Colonic mucosa (tissue), 4 donors: Measurements from ENCODE around the gene MYO10. TPM values are rescaled to one million over a fixed set of nuclear protein-coding genes. Genes with fewer than 3 reads are reported as not detected.

Experiments
- DNase-seq: peaks from one replicate; pipeline ENCODE4 v3.0.0-alpha.2; 2020
- H3K27ac ChIP-seq: fragments of 200-600 bp; one replicate; pipeline ENCODE4 v1.8.0; 2021
- H3K27me3 ChIP-seq: fragments of 200-600 bp; one replicate; pipeline ENCODE4 v1.8.0; 2021
- H3K36me3 ChIP-seq: fragments of 200-600 bp; one replicate; pipeline ENCODE4 v1.8.0; 2021
- H3K4me1 ChIP-seq: fragments of 200-600 bp; one replicate; pipeline ENCODE4 v1.8.0; 2021; ENCODE audit warnings: mild to moderate bottlenecking
- H3K4me3 ChIP-seq: fragments of 200-600 bp; one replicate; pipeline ENCODE4 v1.8.0; 2021
- H3K9ac ChIP-seq, 2 donors: one replicate each; pipeline ENCODE4 v1.7.0; 2013; ENCODE audit warnings: control low read depth in 2 of 2, low read depth in 2 of 2, low read length in 2 of 2
- H3K9me3 ChIP-seq: fragments of 200-600 bp; one replicate; pipeline ENCODE4 v1.8.0; 2021
- intact Hi-C: fragments of 100-400 bp; cut with DNase I; formaldehyde crosslinking; loops from one replicate; pipeline ENCODE4 v1.14.1; 2022
- total RNA-seq, 2 donors: library from RNA; stranded (reverse); fragmentation: NEBNext Ultra II Directional in 1 of 2; extraction: Animal tissue kit (Norgen Biotek cat#: 25700) in 1 of 2; gene quantifications; one replicate each; pipeline ENCODE4 v1.2.1, GENCODE V29; 2021
- TF ChIP-seq, protein P1 (sequence below): fragments of 200-600 bp; IDR thresholded peaks from one replicate; pipeline ENCODE4 v1.8.0; 2022; ENCODE audit warnings: antibody characterized with exemption, mild to moderate bottlenecking
- donor health status: healthy.
- donor health status: DM: no; HTN: no; CAD: no.
- donor health status: DM: no; HTN: no; CAD: no.

Gene MYO10
- total RNA-seq, 2 donors from 2014 or later = 57.9 to 61.9 TPM

DNA sequence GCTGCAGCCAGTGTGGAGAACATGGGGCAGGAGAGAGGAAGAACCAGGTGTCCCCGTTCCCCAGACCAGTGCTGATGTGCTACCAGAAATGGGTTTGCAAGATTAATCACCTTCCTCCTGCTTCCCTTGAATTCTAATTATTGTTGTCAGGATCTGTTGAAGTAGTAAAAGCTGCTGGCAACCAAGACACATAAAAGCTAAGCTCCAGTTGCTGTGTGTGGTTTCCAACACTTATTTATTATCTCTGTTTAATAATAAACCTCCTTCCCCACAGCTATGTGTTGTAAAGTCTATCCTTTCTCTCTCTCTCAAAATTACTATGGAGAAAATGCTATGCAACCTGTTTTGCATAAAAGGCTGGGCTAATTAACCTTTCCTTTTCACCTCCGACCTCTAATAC lies 317.0 kb downstream of the MYO10 start:
- H3K4me1 ChIP-seq = peaks cover 4% of the 10 kb centered on the region
- TF ChIP-seq, protein P1, sequence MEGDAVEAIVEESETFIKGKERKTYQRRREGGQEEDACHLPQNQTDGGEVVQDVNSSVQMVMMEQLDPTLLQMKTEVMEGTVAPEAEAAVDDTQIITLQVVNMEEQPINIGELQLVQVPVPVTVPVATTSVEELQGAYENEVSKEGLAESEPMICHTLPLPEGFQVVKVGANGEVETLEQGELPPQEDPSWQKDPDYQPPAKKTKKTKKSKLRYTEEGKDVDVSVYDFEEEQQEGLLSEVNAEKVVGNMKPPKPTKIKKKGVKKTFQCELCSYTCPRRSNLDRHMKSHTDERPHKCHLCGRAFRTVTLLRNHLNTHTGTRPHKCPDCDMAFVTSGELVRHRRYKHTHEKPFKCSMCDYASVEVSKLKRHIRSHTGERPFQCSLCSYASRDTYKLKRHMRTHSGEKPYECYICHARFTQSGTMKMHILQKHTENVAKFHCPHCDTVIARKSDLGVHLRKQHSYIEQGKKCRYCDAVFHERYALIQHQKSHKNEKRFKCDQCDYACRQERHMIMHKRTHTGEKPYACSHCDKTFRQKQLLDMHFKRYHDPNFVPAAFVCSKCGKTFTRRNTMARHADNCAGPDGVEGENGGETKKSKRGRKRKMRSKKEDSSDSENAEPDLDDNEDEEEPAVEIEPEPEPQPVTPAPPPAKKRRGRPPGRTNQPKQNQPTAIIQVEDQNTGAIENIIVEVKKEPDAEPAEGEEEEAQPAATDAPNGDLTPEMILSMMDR = no peak
- DNase-seq = no peak
- no peak overlapping the region for H3K27ac ChIP-seq
- no peaks in the 10 kb centered on the region for H3K27me3 ChIP-seq
- H3K4me3 ChIP-seq = no peak overlapping the region
- intact Hi-C loops = no loop called here
- H3K36me3 ChIP-seq = no peaks in the 10 kb centered on the region
- no peak overlapping the region for H3K9ac ChIP-seq
- no peaks in the 10 kb centered on the region for H3K9me3 ChIP-seq

DNA sequence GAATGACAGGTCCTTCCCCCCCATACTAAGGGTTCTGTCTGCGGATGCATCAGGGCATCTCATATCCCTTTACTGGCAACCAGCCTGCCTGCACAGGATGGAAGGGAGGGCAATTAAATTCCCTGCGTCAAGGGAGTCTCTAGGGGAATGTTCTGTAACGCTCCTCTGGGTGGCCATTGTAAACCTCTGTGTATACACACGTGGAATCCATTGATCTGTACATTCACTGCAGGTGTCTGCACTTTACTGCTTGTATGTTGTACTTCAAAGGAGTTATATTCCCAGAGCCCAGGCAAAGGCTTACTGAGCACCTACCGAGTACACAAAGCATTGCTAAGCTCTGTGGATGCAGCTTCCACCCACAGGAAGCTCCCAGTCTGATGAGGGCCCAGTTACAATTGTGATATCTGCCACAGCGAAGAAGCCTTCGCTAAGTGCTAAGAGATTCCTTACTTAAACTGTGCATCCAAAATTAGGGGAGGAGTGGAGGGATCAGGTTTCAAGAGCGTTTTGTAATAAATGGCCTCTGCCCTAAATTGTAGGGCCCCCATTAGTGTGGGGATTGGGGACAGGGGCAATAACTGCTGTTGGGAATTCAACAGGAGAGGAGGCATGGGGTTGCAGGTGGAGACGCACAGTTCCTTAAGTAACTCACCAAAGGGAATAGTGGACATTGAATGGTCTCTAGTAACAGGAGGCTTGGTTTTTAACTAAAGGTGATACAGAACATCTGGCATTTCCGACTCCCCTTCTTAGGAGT lies 317.8 kb downstream of the MYO10 start:
- Histone ChIP-seq H3K36me3 (no peaks in the 10 kb centered on the region), H3K4me3 (no peak overlapping the region), H3K9me3 (no peaks in the 10 kb centered on the region), H3K27ac (no peak overlapping the region), H3K4me1 (peaks cover 4% of the 10 kb centered on the region), H3K27me3 (no peaks in the 10 kb centered on the region), H3K9ac (no peak overlapping the region)
- intact Hi-C loops = no loop called here
- TF ChIP-seq, protein P1 = no peak
- peak; percentile 21 for DNase-seq

DNA sequence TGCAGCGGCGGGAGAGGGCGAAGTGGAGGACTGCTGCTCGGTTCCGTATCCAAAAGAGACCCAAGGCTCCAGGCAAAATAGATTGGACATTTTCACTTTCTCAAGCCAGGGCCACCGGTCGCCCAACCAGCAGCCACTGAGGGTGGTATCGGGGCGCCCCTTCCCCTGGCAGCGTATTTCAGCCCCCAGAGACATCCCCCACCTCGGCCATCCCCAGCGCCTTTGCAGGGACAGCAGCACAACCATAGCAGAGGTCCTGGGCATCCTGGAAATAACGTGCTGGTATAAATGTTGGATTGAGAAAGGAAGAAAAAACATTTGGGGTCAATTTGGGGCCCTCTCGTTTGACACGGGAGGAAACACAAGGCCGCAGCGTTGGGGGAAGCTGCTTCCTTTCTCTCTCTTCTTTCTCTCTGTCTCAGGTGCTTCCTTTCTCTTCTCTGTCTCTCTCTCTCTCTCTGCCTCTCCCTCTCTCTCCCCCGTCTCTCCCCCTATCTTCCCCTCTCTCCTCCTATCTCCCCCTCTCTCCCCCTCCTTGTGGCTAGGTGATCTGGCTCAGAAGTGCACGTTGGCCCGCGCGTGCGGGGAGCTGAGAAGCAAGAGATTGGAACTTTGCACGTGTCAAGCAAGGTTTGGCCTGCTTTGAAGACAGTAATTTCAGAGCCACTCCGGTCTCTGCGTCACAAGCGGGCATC lies 318.7 kb downstream of the MYO10 start:
- H3K36me3 ChIP-seq = no peaks in the 10 kb centered on the region
- peak overlapping the region; percentile 24 for H3K27ac ChIP-seq
- H3K4me1 ChIP-seq = peaks cover 4% of the 10 kb centered on the region
- peak overlapping the region; percentile 91 for H3K4me3 ChIP-seq
- TF ChIP-seq, protein P1 = no peak
- no peaks in the 10 kb centered on the region for H3K27me3 ChIP-seq
- peak overlapping the region; percentile 26 to 77 for H3K9ac ChIP-seq
- H3K9me3 ChIP-seq = no peaks in the 10 kb centered on the region
- peak; percentile 19 for DNase-seq
- intact Hi-C loops = no loop called here

DNA sequence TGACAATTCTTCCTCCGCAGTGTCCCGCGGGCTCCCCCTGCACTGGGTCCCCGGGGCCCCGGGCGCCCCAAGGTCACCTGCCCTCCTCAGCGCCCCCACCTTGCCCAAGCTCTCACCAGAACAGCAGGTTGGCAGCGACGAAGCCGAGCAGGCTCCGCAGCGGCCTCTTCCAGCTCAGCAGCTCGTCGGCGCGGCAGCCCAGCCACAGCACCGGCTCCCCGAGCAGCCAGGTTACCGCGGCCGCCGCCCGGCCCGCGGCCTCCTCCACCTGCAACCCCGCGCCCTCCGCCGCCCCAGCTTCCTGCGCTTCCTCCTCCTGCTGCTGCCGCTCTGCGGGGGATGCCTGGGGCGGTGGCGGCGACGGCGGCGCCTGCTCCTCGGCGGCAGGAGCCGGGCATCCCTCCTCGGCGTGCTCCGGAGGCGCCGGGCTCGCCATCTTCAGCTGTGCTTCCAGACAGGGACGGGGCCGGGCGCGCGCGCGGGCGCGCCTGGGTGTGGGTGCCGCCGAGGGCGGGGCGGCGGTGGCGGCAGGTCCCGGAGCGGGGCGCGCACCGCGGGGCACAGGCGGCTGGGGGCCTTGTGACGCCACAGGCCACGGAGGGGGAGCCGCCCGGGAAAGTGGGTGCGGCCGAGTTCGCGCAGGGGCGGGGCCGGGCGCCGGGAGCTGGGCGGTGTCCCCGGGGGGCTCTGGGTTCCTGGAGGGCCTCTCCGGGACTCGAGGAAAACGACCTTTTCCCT lies 319.4 kb downstream of the MYO10 start, which contains the start of gene RETREG1:
Gene RETREG1 (minus strand): TSS at position 462 of the 738 bp plus-strand sequence. CDS start 26 bp downstream, at position 436.
- Histone ChIP-seq H3K9ac (peak within 1 kb of the TSS; percentile 77 to 81), H3K4me1 (peaks cover 4% of the 10 kb centered on the region), H3K9me3 (no peaks in the 10 kb centered on the region), H3K27ac (peak within 1 kb of the TSS; percentile 47), H3K27me3 (no peaks in the 10 kb centered on the region), H3K36me3 (no peaks in the 10 kb centered on the region), H3K4me3 (peak within 1 kb of the TSS; percentile 91)
- intact Hi-C loops = no loop called here
- TF ChIP-seq, protein P1 = no peak
- peak; percentile 76 for DNase-seq

DNA sequence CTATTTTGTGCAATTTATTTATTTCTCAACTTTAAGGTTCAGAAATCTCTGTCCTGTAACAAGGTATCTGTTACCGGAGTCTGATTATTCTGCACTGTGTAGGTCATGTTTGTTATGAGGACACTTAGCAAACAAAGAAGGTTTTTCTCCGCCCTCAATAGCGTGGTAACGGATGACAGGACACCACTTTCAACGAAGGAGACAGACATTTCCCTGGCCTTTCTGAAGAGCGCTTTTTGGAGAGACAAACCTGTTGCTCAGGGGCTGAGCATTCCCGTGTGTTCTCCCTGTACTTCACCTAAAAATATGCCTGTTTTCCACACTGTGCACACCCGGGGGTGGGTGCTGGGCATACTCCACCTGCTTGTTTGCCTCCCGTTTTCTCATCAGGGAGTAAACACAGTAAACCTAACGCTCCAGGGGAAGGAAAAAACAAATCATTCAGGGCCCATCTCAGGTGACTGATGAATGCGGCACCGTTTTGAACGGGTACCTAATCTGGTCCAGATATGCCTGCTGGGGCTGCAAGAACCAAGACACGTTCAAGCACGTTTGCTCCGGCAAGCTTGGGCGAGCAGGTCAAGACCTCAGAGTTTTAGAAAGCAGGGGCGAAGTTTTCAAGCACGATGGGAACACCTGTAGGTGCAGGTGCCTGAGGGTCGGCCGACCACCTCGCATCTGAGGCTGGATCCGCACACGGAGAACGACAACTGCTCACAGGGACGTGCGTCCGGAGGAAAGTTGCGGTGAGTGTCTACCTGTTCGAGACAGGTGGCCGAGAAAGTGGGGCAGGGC lies 320.1 kb downstream of the MYO10 start:
- peak; percentile 31 for DNase-seq
- Histone ChIP-seq H3K4me3 (peak overlapping the region; percentile 91), H3K36me3 (no peaks in the 10 kb centered on the region), H3K9me3 (no peaks in the 10 kb centered on the region), H3K27ac (peak overlapping the region; percentile 47), H3K27me3 (no peaks in the 10 kb centered on the region), H3K4me1 (peaks cover 4% of the 10 kb centered on the region), H3K9ac (peak overlapping the region; percentile 77 to 81)
- intact Hi-C loops = no loop called here
- TF ChIP-seq, protein P1 = no peak
